ENCODE measurements around the gene CAMK1D. TPM values are rescaled to one million over a fixed set of nuclear protein-coding genes. Genes with fewer than 3 reads are reported as not detected.

CAMK1D gene
- total RNA-seq, 2 experiments from 2014 or later, result 28.8 to 35.3 TPM

GRCh38 chr10:12381536-12382156 lies 32.3 kb downstream of the CAMK1D start:
- ChIA-PET CTCF (no interaction called here), POLR2A (no interaction called here)
- Histone ChIP-seq H3K27me3 (ENCODE audit: control insufficient read depth in 1 of 2, insufficient read depth in 2 of 2, low read length in 2 of 2) (no peaks in the 10 kb centered on the region), H3K9me3 (ENCODE audit: control insufficient read depth in 1 of 2, insufficient read depth in 1 of 2, low read length in 2 of 2) (no peaks in the 10 kb centered on the region), H3K36me3 (ENCODE audit: insufficient read depth, low read length) (no peaks in the 10 kb centered on the region), H3K27ac (ENCODE audit: low read depth in 1 of 2, low read length in 2 of 2) (no peak overlapping the region), H3K4me3 (ENCODE audit: low read length) (no peak overlapping the region), H3K4me1 (ENCODE audit: insufficient read depth, low read length) (no peaks in the 10 kb centered on the region)
- Mint-ChIP-seq H3K27me3 (no peaks in the 10 kb centered on the region), H3K9me3 (no peaks in the 10 kb centered on the region), H3K4me1 (ENCODE audit: low read depth) (peaks cover 21% of the 10 kb centered on the region), H3K36me3 (ENCODE audit: low read depth) (peaks cover 9% of the 10 kb centered on the region), H3K4me3 (no peak overlapping the region), H3K27ac (no peak overlapping the region)
- TF ChIP-seq CTCF (IDR thresholded peaks at IDR 0.05), result no peak
- DNase-seq, result no peak
- no peak for ATAC-seq (ENCODE audit: poor library complexity)
- intact Hi-C loops (cut with DNase I, micrococcal nuclease), result no loop called here

GRCh38 chr10:12382157-12382548 lies 32.8 kb downstream of the CAMK1D start:
- Mint-ChIP-seq H3K4me3 (no peak overlapping the region), H3K27me3 (no peaks in the 10 kb centered on the region)

GRCh38 chr10:12382956-12383531 lies 33.7 kb downstream of the CAMK1D start:
- no peaks in the 10 kb centered on the region for H3K4me1 ChIP-seq (ENCODE audit: insufficient read depth, low read length)
- DNase-seq, result no peak
- no peak overlapping the region for H3K27ac ChIP-seq (ENCODE audit: low read depth in 1 of 2, low read length in 2 of 2)
- Mint-ChIP-seq H3K4me1 (ENCODE audit: low read depth) (peaks cover 17% of the 10 kb centered on the region), H3K27me3 (no peaks in the 10 kb centered on the region), H3K9me3 (no peaks in the 10 kb centered on the region), H3K36me3 (ENCODE audit: low read depth) (no peaks in the 10 kb centered on the region), H3K4me3 (no peak overlapping the region), H3K27ac (no peak overlapping the region)
- no peaks in the 10 kb centered on the region for H3K36me3 ChIP-seq (ENCODE audit: insufficient read depth, low read length)
- intact Hi-C loops (cut with DNase I, micrococcal nuclease), result no loop called here
- ChIA-PET CTCF (no interaction called here), POLR2A (no interaction called here)
- H3K9me3 ChIP-seq (ENCODE audit: control insufficient read depth in 1 of 2, insufficient read depth in 1 of 2, low read length in 2 of 2), result no peaks in the 10 kb centered on the region
- H3K4me3 ChIP-seq (ENCODE audit: low read length), result no peak overlapping the region
- no peak for ATAC-seq (ENCODE audit: poor library complexity)
- TF ChIP-seq CTCF (IDR thresholded peaks at IDR 0.05), result no peak
- no peaks in the 10 kb centered on the region for H3K27me3 ChIP-seq (ENCODE audit: control insufficient read depth in 1 of 2, insufficient read depth in 2 of 2, low read length in 2 of 2)

More at GRCh38 chr10:12382157-12382548, 32.8 kb downstream of the CAMK1D start:
- Histone ChIP-seq H3K9me3 (ENCODE audit: control insufficient read depth in 1 of 2, insufficient read depth in 1 of 2, low read length in 2 of 2) (no peaks in the 10 kb centered on the region), H3K36me3 (ENCODE audit: insufficient read depth, low read length) (no peaks in the 10 kb centered on the region), H3K4me1 (ENCODE audit: insufficient read depth, low read length) (no peaks in the 10 kb centered on the region), H3K27me3 (ENCODE audit: control insufficient read depth in 1 of 2, insufficient read depth in 2 of 2, low read length in 2 of 2) (no peaks in the 10 kb centered on the region), H3K4me3 (ENCODE audit: low read length) (no peak overlapping the region), H3K27ac (ENCODE audit: low read depth in 1 of 2, low read length in 2 of 2) (no peak overlapping the region)
- H3K27ac Mint-ChIP-seq, result peak overlapping the region; percentile 30
- intact Hi-C loops (cut with DNase I, micrococcal nuclease), result no loop called here
- DNase-seq (no peak), ATAC-seq (ENCODE audit: poor library complexity) (no peak)
- H3K9me3 Mint-ChIP-seq, result no peaks in the 10 kb centered on the region
- peaks cover 19% of the 10 kb centered on the region for H3K4me1 Mint-ChIP-seq (ENCODE audit: low read depth)
- ChIA-PET CTCF (no interaction called here), POLR2A (no interaction called here)
- peaks cover 5% of the 10 kb centered on the region for H3K36me3 Mint-ChIP-seq (ENCODE audit: low read depth)
- TF ChIP-seq CTCF (IDR thresholded peaks at IDR 0.05), result no peak

All from CD4-positive, alpha-beta T cell (primary cell).